A673 (cell line): ENCODE data around the gene HMGCL.

Source experiments
- CTCF ChIP-seq: fragments of 300-800, 200-600 bp; sonication (generic); conservative IDR thresholded peaks from 2 replicates; pipeline ENCODE4 v1.5.1; 2017; ENCODE audit warnings: low read depth, mild to moderate bottlenecking, antibody characterized with exemption, low read length, moderate library complexity, mixed read lengths
- EZH2 ChIP-seq: fragments of 200-600 bp; sonication (generic); IDR thresholded peaks from 2 replicates; pipeline ENCODE4 v1.6.1; 2017; ENCODE audit warnings: borderline replicate concordance, low read depth, mild to moderate bottlenecking, mixed read lengths, antibody characterized with exemption, low read length; ENCODE audit not compliant: poor library complexity, severe bottlenecking

GRCh38 chr1:23823767-23824166, 1.5 kb downstream of the HMGCL start:
- TF ChIP-seq CTCF: no peak
- TF ChIP-seq EZH2: no peak
